ENCODE measurements around the gene GLI1.
"Not testable (repeated sequence)": the region's sequence is repeated elsewhere in the genome, so short reads cannot be mapped to it uniquely, and the experiment has no call there.

GLI1 gene

DNA sequence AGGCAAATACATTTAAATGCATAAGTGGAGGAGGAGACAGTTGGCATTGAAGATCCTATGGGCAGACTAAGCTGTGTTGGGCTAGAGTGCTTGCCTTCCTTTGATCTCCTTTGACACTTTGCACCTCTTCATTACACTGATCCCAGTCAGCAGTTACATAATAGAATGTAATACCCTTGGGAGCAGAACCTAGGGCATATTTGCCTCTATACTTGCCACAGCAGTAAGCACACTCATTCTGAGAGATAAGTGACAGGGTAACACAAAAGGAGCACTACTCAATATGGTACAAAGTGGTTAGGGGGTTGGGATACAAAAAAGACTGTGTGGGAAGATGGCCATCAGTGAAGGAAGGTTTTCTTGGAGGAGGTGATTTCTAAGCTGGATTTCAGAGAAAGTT lies 37.2 kb downstream of the GLI1 start:
- no peak for DNase-seq (ENCODE audit: low read depth in 1 of 2, low spot score in 1 of 2)

DNA sequence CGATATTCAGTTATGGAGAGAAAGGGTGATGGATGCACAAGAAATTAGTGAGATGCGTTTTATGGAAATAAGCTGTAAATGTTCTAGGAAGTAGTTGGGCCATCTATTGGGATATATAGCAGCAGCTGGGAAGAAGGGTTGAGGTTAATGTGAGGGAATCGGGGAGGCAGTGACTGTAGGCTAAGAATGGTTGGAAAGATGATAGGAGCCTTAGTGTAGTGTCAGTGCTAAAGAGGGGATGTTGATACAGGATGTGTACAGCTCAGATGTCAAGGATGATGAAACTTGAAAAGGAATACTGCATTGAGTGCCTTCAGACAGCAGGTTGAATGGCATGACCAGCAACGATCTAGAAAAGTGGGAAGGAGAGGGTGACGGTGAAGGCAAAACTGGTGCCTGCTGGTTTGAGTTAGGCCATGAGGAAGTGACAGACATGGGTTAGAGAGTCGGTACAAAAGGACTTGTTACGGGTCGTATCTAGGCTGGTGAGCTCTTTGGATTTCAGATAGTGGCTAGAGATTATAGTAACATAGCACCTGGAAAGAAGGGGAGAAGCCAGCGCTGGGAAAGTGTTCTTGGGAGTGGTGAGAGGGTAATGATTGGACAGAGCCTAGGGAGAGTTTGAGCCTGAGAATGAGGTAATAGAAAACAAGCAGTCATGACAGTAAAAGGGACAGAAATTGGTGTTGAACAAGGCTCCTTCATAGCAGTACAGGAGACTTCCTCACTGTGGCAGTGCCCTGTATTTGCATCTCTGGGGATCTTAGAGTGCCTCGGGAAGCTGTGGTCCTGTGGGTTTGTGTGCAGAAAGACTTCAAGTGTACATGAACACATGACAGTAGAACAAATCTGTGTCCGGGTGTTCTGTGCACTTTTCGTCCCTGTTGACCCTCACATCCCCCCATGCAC lies 37.9 kb downstream of the GLI1 start:
- no peak for DNase-seq (ENCODE audit: low read depth in 1 of 2, low spot score in 1 of 2)

DNA sequence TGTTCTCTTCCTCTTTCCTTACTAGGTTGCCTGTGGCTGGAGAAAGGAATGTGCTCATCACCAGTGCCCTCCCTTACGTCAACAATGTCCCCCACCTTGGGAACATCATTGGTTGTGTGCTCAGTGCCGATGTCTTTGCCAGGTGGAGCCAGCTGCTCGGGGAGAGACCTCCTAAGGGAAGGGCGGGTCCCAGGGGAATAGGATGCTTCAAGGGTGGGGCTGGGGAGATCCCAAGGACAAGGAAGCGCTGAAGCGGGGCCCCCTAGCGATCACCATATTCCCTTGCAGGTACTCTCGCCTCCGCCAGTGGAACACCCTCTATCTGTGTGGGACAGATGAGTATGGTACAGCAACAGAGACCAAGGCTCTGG lies 38.5 kb downstream of the GLI1 start:
- no peak for DNase-seq (ENCODE audit: low read depth in 1 of 2, low spot score in 1 of 2)

DNA sequence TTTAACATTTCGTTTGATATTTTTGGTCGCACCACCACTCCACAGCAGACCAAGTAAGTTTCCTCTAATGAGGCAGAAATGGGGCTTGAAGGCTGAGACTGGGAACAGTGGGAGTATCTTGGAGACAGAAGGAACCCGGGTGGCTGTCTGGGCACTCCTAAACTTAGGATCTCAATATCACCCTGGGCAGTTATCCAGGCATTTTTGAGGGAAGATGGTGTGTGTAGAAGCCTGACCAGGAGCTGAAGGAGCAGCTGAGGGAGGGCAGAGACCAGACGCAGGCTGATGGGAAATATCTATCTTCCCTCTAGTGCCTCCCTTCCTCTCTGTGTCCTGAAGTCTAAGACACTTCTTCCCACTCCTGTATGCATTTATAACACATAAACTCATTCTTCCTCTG lies 39.0 kb downstream of the GLI1 start:
- no peak for DNase-seq (ENCODE audit: low read depth in 1 of 2, low spot score in 1 of 2)

DNA sequence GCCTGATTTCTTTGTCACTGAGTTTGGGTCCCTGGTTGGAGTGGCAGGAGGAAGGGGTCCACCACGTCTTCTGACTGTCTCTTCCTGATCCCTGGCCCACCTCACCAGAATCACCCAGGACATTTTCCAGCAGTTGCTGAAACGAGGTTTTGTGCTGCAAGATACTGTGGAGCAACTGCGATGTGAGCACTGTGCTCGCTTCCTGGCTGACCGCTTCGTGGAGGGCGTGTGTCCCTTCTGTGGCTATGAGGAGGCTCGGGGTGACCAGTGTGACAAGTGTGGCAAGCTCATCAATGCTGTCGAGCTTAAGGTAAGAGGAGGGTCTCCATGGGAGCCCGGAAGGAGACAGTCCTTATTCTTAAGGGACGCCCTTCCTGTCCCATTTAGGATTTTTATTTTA lies 40.6 kb downstream of the GLI1 start:
- no peak for DNase-seq (ENCODE audit: low read depth in 1 of 2, low spot score in 1 of 2)

DNA sequence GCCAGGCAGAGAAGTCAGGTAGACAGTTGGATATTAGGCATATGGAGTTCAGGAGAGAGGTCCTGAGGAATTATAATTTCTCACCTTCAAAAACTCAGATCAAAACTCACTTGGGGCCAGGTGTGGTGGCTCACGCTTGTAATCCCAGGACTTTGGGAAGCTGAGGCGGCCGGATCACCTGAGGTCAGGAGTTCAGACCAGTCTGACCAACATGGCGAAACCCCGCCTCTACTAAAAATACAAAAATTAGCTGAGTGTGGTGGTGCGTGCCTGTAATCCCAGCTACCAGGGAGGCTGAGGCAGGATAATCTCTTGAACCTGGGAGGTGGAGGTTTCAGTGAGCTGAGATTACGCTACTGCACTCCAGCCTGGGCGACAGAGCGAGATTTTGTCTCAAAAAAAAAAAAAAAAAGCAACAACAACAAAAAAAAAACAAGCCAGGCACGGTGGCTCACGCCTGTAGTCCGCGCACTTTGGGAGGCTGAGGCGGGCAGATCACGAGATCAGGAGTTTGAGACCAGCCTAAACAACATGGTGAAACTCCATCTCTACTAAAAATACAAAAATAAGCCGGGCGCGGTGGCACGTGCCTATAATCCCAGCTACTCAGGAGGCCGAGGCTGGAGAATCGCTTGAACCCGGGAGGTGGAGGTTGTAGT lies 42.9 kb downstream of the GLI1 start:
- DNase-seq (ENCODE audit: low read depth in 1 of 2, low spot score in 1 of 2): not testable (repeated sequence)

DNA sequence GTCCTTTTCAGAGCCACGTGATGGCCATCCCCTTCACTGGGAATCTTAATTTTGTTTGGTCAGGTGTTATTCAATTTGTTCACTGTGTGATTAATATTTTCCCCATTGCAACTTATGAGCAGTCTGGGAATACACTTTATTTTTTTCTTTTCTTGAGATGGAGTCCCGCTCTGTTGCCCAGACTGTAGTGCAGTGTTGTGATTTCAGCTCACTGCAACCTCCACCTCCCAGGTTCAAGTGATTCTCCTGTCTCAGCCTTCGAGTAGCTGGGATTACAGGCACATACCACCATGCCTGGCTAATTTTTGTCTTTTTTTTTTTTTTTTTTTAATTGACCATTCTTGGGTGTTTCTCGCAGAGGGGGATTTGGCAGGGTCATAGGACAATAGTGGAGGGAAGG lies 47.0 kb downstream of the GLI1 start:
- not testable (repeated sequence) for DNase-seq (ENCODE audit: low read depth in 1 of 2, low spot score in 1 of 2)

DNA sequence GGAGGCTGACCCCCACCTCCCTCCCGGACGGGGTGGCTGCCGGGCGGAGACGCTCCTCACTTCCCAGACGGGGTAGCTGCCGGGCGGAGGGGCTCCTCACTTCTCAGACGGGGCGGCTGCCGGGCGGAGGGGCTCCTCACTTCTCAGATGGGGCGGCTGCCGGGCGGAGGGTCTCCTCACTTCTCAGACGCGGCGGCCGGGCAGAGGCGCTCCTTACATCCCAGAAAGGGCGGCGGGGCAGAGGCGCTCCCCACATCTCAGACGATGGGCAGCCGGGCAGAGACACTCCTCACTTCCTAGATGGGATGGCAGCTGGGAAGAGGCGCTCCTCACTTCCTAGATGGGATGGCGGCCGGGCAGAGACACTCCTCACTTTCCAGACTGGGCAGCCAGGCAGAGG lies 48.2 kb downstream of the GLI1 start:
- DNase-seq (ENCODE audit: low read depth in 1 of 2, low spot score in 1 of 2): not testable (repeated sequence)

DNA sequence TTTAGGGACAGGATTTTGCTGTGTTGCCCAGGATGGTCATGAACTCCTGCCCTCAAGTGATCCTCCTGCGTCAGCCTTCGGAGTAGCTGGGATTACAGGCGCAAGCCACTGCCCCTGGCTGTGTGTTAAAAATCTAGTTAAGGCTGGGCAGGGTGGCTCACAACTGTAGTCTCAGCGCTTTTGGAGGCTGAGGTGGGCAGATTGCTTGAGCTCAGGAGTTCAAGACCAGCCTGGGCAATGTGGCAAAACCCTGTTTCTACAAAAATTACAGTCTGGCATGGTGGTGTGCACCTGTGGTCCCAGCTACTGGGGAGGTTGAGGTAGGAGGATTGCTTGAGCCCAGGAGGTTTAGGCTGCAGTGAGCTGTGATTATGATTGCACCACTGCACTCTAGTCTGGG lies 51.6 kb downstream of the GLI1 start:
- no peak for DNase-seq (ENCODE audit: low read depth in 1 of 2, low spot score in 1 of 2)

DNA sequence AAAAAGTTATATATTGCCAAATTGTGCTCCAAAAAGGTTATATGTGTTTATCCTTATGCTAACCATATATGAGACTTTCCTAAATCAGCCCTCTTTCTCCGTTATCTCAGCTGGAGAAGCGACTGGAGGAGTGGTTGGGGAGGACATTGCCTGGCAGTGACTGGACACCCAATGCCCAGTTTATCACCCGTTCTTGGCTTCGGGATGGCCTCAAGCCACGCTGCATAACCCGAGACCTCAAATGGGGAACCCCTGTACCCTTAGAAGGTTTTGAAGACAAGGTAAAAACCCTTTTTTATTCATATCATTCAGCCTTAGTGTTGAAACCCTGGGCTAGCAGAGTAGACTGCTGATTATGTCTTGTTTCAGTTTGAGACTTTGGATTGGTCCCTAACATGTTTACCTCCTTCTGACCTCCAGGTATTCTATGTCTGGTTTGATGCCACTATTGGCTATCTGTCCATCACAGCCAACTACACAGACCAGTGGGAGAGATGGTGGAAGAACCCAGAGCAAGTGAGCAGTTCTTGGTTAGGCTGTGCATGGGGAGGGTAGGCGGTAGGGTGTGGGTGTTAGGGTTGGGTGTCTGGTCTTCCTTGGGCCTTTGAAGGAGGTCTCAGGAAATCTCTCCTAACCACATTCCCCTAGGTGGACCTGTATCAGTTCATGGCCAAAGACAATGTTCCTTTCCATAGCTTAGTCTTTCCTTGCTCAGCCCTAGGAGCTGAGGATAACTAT lies 52.2 kb downstream of the GLI1 start:
- DNase-seq (ENCODE audit: low read depth in 1 of 2, low spot score in 1 of 2): no peak

DNA sequence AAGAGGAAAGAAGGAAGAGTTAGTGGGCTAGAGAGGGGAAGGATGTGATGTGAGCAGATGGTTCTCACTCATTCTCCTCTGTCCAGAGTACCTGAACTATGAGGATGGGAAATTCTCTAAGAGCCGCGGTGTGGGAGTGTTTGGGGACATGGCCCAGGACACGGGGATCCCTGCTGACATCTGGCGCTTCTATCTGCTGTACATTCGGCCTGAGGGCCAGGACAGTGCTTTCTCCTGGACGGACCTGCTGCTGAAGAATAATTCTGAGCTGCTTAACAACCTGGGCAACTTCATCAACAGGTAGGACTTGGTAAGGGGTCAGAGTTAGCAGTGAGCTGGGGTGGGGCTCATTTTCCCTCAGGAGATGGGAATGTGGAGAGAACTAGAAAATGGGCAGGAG lies 53.1 kb downstream of the GLI1 start:
- no peak for DNase-seq (ENCODE audit: low read depth in 1 of 2, low spot score in 1 of 2)

DNA sequence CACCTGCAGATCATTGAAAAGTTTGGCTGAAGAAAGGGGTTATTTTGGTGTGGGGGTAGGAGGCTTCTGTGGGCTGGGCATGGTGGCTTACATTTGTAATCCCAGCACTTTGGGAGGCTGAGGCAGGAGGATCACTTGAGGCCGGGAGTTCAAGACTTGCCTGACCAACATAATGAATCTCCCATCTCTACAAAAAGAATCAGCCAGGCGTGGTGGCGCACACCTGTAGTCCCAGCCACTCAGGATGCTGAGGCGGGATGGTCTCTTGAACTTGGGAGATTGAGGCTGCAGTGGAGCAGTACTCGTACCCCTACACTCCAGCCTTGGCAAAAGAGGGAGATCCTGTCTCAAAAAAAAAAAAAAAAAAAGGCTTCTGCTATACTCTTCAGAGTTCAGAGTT lies 53.7 kb downstream of the GLI1 start:
- DNase-seq (ENCODE audit: low read depth in 1 of 2, low spot score in 1 of 2): no peak

DNA sequence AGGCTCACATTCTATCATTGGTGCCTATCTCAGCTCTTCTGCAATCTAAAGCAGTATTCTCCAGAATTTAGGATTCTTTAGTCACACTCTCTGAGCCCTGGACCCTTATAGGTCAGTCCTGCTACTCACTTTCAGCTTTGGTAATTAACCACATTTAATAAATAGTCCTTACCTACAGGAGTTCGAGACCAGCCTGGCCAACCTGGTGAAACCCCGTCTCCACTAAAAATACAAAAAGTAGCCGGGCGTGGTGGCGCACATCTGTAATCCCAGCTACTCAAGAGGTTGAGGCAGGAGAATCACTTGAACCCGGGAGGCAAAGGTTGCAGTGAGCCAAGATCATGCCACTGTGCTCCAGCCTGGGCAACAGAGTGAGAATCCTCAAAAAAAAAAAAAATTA lies 54.1 kb downstream of the GLI1 start:
- not testable (repeated sequence) for DNase-seq (ENCODE audit: low read depth in 1 of 2, low spot score in 1 of 2)

DNA sequence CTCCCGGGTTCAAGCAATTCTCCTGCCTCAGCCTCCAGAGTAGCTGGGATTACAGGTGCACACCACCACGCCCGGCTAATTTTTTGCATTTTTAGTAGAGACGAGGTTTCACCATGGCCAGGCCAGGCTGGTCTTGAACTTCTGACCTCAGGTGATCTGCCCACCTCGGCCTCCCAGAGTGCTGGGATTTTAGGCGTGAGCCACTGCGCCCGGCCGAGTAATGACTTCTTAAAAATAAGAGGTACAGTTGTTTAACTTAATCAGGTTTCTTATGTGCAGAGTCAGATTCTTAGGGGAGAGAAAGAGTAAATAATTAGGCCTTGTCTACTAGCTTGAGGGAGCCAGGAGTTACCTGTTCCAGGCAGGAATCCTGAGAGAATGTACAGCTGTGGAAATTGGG lies 54.7 kb downstream of the GLI1 start:
- DNase-seq (ENCODE audit: low read depth in 1 of 2, low spot score in 1 of 2): not testable (repeated sequence)

DNA sequence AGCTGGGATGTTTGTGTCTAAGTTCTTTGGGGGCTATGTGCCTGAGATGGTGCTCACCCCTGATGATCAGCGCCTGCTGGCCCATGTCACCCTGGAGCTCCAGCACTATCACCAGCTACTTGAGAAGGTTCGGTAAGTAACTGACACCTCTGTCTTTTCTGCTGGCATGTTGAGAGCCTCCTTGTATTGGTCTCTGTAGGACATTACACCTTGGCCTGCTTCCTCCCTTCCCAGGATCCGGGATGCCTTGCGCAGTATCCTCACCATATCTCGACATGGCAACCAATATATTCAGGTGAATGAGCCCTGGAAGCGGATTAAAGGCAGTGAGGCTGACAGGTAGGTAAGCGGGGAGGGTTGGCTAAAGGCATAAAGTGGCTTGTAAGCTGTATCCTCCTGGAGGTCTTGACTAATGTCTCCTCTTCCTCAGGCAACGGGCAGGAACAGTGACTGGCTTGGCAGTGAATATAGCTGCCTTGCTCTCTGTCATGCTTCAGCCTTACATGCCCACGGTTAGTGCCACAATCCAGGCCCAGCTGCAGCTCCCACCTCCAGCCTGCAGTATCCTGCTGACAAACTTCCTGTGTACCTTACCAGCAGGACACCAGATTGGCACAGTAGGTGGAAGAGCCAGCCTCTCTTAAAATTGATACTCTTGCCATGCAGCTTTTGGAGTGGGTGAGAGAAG lies 55.3 kb downstream of the GLI1 start:
- no peak for DNase-seq (ENCODE audit: low read depth in 1 of 2, low spot score in 1 of 2)

DNA sequence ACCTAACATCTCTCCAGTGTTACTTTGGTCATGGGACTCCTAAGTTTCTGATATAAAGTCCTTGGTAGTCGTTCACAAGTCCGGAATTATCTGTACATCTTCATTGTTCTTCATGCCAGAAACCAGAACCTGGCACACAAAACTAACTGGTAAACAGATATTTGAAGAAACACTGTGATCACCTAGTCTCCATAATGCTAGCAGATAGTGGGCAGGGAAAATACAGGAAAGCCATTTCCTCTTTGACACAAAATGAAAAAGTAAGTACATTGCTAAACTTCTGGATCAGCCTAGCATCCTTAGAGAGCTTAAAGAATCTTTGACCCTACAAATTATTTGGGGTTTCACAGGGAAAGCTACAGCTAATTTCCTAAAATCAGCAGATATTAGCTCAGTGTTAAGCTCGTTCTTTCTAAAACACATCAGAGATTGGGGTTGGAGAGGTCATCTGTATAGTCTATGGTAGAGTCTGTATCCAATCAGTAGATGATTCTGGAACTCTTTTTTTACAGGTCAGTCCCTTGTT lies 55.9 kb downstream of the GLI1 start:
- no peak for DNase-seq (ENCODE audit: low read depth in 1 of 2, low spot score in 1 of 2)

DNA sequence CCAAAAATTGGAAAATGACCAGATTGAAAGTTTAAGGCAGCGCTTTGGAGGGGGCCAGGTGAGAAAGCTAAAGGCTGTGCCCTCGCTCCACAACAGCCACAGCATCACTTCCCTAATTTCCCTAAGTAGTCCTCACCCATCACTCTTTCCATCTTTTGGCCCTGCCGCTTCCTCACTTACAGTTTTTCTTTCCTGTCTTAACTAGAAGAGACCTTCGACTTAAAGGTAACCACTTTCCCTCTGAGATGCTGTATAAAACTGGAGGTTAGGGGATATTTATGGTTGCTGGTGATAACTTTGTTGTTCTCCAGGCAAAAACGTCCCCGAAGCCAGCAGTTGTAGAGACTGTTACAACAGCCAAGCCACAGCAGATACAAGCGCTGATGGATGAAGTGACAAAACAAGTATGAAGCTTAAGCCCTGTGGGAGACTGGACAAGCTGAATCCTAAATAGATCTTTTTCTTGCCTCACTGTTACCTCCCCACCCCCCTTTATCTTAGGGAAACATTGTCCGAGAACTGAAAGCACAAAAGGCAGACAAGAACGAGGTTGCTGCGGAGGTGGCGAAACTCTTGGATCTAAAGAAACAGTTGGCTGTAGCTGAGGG lies 56.5 kb downstream of the GLI1 start:
- DNase-seq (ENCODE audit: low read depth in 1 of 2, low spot score in 1 of 2): no peak

DNA sequence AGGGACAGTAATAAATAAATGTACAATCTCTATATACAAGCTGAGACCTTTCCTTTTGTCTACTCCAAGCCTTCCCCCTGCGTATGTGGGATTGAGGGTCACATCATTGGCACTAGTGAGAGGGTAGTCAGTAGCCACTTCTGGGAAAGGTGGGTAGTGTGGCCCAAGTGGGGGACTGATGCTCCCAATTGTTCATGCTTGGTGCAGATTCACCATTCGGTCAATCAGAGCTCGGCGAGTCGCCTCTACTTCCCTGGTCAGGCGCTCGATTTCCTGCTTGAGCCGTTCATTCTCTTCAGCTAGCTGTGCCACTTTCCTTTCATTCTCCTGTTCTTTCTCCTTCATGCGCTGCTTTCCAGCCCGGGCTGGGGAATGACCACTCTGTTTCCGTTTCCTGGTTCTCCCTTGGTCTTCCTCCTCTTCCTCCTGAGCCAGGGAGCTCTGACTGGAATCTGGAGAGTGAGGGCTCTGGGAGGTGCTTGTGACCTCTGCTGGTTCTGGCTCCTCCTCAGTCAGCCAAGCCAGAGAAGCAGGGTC lies 57.1 kb downstream of the GLI1 start:
- DNase-seq (ENCODE audit: low read depth in 1 of 2, low spot score in 1 of 2): no peak

DNA sequence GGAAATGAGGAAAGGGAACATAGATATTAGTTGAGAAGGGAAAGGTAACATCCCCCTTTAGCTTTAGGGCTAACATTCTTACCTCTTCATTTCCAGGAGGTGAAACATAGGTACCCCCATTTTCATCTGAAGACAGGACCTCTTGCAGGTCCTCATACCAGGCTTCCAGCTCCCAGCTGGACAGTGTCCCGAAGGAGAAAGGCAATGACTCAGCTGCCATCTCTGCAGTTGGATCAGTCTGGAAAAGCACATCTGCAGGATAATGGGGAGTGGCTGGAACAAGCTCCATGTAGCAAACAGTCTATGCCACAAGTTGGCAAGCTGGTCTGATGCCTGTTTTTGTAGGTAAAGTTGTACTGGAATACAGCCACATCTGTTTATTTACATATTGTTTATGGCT lies 57.6 kb downstream of the GLI1 start:
- no peak for DNase-seq (ENCODE audit: low read depth in 1 of 2, low spot score in 1 of 2)

DNA sequence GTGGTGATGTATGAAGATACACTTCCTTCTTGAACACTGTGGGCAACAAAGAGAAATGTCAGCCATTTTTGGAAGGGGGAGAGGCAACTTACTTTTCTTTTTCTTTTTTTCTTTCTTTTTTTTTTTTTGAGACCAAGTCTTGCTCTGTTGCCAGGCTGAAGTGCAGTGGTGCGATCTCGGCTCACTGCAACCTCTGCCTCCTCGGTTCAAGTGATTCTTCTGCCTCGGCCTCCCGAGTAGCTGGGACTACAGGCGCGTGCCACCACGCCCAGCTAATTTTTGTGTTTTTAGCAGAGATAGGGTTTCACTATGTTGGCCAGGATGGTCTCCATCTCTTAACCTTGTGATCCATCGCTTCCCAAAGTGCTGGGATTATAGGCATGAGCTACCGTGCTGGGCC lies 58.1 kb downstream of the GLI1 start:
- not testable (repeated sequence) for DNase-seq (ENCODE audit: low read depth in 1 of 2, low spot score in 1 of 2)

Measured in activated CD4-positive, alpha-beta T cell treated with anti-CD3 and anti-CD28 coated beads, Interleukin-2, amount 50 U/mL, for 24 hours (primary cell).